ENCODE measurements around the gene HOXC5. TPM values are rescaled to one million over a fixed set of nuclear protein-coding genes. Genes with fewer than 3 reads are reported as not detected.
A peak's percentile ranks its signal among the peaks of the same experiment; 100 is the strongest.

The HOXC5 gene
- total RNA-seq, 4 donors from 2014 or later = 0.27 TPM; not detected in 3

- no peak overlapping the region for H3K4me3 ChIP-seq (replicated peaks in 1 of 3)
- no peak for DNase-seq
- TF ChIP-seq, protein P1, sequence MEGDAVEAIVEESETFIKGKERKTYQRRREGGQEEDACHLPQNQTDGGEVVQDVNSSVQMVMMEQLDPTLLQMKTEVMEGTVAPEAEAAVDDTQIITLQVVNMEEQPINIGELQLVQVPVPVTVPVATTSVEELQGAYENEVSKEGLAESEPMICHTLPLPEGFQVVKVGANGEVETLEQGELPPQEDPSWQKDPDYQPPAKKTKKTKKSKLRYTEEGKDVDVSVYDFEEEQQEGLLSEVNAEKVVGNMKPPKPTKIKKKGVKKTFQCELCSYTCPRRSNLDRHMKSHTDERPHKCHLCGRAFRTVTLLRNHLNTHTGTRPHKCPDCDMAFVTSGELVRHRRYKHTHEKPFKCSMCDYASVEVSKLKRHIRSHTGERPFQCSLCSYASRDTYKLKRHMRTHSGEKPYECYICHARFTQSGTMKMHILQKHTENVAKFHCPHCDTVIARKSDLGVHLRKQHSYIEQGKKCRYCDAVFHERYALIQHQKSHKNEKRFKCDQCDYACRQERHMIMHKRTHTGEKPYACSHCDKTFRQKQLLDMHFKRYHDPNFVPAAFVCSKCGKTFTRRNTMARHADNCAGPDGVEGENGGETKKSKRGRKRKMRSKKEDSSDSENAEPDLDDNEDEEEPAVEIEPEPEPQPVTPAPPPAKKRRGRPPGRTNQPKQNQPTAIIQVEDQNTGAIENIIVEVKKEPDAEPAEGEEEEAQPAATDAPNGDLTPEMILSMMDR (IDR thresholded peaks at IDR 0.05) = no peak
- TF ChIP-seq POLR2A (IDR thresholded peaks at IDR 0.05) = no peak
- H3K4me1 ChIP-seq = peaks cover 4 to 27% of the 10 kb centered on the region in 2 donors
- no peaks in the 10 kb centered on the region for H3K36me3 ChIP-seq
- WGBS, 2 donors = 11 to 22% methylated on average over 26 to 31 of the region's 31 CpGs
- intact Hi-C loops (cut with DNase I) = loop anchor here (5.0 kb wide), 1 partner anchor 197 kb away; no protein-coding TSS in a partner anchor
- no peak overlapping the region for H3K27ac ChIP-seq
- no peaks in the 10 kb centered on the region for H3K9me3 ChIP-seq
- H3K27me3 ChIP-seq = peaks cover 76% of the 10 kb centered on the region
These were observed 27.9 kb upstream of the HOXC5 start for GRCh38 chr12:54004841-54005530.

DNA sequence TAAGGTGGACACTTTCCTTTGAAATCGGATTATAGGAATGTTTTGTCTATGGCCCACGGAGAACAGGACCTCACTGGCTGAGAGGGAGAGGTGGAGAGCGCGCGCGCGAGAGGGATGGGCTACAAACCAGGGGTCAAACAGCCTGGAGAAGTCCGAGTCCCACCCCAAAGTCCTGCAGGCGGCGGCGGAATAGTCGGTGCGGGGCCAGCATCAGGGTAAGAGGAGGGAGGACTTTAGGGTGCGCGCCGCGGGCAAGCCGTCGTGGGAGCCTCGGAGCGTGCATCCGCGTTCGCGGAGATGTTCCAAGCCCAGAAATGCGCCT is 27.4 kb upstream of the HOXC5 start:
- Histone ChIP-seq H3K4me1 (peaks cover 0 to 22% of the 10 kb centered on the region in 2 donors), H3K27me3 (peaks cover 71% of the 10 kb centered on the region), H3K27ac (no peak overlapping the region), H3K4me3 (replicated peaks in 1 of 3) (no peak overlapping the region), H3K9me3 (no peaks in the 10 kb centered on the region), H3K36me3 (no peaks in the 10 kb centered on the region)
- DNase-seq = no peak
- TF ChIP-seq, protein P1 (IDR thresholded peaks at IDR 0.05) = no peak
- no peak for TF ChIP-seq POLR2A (IDR thresholded peaks at IDR 0.05)
- intact Hi-C loops (cut with DNase I) = loop anchor here (5.0 kb wide), 1 partner anchor 197 kb away; no protein-coding TSS in a partner anchor
- WGBS, 2 donors = 3 to 10% methylated on average over 25 to 26 of the region's 26 CpGs

DNA sequence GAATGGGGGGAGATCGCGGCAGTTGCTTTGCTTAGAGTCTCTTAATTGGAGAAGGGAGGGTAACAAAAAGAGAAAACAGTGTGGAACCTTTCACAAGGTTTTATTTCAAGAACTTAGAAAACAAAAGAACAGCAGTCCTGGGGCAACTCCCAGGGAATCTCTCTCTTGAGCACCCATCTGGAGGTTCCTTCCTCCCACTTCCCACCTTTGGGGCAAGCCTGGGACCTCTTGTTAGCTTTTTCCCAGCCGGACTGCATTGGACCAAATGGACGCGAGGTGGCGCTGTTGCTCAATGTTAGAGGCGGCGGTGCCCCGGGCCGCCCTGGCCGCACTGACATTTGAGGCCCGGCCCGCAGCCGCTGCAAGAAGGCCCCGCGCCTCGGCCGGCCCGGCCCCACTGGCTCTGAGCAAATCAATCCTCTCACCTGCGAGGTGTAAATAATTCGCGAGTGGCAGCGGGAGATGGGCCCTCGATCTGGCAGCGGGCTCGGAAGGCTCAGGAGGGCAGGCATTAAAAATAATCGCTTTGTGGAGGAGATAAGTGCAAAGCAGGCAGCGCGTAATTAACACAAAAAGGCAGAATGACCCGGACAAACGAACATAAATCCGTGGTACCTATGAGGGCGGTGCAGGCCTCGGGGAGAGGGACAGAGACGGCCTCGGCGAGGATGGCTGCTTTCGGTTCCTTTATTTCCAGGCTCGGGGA is 26.8 kb upstream of the HOXC5 start:
- H3K4me3 ChIP-seq (replicated peaks in 1 of 3) = peak overlapping the region in 1 of 3 donors; percentile 10
- 8% methylated on average over 33 to 39 of the region's 39 CpGs for WGBS, 2 donors
- intact Hi-C loops (cut with DNase I) = loop anchor here (5.0 kb wide), 1 partner anchor 196 kb away; no protein-coding TSS in a partner anchor
- no peaks in the 10 kb centered on the region for H3K36me3 ChIP-seq
- DNase-seq = peak; percentile 86 to 90
- no peak overlapping the region for H3K27ac ChIP-seq
- H3K4me1 ChIP-seq = peaks cover 0 to 19% of the 10 kb centered on the region in 2 donors
- H3K9me3 ChIP-seq = no peaks in the 10 kb centered on the region
- TF ChIP-seq POLR2A (IDR thresholded peaks at IDR 0.05) = no peak
- TF ChIP-seq, protein P1 (IDR thresholded peaks at IDR 0.05) = peak; percentile 71 to 95 (median 90)
- H3K27me3 ChIP-seq = peaks cover 69% of the 10 kb centered on the region

DNA sequence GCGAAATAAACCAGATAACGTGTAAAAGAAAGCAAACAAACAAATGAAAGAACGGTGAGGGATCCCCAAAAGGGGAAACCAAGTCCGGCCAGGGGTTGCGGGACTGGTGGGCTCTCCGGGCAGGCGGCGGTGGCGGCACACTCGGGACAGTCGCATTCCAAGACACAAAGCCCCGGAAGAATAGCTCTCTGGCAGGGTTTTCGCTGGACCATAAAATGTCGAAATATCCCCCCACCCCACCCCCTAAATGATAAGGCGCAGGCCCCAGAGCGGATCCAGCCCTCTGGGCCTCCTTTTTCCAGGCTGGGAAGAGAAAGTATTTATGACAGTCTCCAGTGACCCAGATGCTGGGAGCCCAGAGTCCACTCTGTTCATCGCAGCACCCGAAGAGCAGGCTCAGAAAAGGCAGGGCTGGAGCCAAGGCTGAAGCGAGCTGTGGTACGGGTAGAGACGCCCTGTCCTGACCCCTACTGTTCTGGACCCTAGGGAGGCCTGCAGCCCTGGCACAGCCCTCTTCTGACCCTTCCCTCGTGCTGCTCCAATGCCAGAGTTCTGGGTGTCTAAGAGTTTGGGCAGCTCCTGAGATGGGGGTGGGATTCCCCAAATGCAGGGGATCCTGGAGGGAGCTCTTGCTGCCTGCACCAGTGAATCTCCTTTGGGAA is 26.2 kb upstream of the HOXC5 start:
- Histone ChIP-seq H3K4me1 (peaks cover 0 to 19% of the 10 kb centered on the region in 2 donors), H3K36me3 (no peaks in the 10 kb centered on the region), H3K27me3 (peaks cover 66% of the 10 kb centered on the region), H3K4me3 (replicated peaks in 1 of 3) (peak overlapping the region in 1 of 3 donors; percentile 10), H3K9me3 (no peaks in the 10 kb centered on the region), H3K27ac (no peak overlapping the region)
- intact Hi-C loops (cut with DNase I) = loop anchor here (5.0 kb wide), 1 partner anchor 196 kb away; no protein-coding TSS in a partner anchor
- DNase-seq = no peak
- WGBS, 2 donors = 25 to 32% methylated on average over 21 to 22 of the region's 22 CpGs
- TF ChIP-seq, protein P1 (IDR thresholded peaks at IDR 0.05) = no peak
- TF ChIP-seq POLR2A (IDR thresholded peaks at IDR 0.05) = no peak
